Measurements from ENCODE around the gene PIP4K2B. TPM values are rescaled to one million over a fixed set of nuclear protein-coding genes. Genes with fewer than 3 reads are reported as not detected.

The PIP4K2B gene
- total and polyA plus RNA-seq, 2 of the 8 experiments (the other 6 are each of a cell fraction or from before 2014, with no cell fraction given), result 21.5 to 57.8 TPM

DNA sequence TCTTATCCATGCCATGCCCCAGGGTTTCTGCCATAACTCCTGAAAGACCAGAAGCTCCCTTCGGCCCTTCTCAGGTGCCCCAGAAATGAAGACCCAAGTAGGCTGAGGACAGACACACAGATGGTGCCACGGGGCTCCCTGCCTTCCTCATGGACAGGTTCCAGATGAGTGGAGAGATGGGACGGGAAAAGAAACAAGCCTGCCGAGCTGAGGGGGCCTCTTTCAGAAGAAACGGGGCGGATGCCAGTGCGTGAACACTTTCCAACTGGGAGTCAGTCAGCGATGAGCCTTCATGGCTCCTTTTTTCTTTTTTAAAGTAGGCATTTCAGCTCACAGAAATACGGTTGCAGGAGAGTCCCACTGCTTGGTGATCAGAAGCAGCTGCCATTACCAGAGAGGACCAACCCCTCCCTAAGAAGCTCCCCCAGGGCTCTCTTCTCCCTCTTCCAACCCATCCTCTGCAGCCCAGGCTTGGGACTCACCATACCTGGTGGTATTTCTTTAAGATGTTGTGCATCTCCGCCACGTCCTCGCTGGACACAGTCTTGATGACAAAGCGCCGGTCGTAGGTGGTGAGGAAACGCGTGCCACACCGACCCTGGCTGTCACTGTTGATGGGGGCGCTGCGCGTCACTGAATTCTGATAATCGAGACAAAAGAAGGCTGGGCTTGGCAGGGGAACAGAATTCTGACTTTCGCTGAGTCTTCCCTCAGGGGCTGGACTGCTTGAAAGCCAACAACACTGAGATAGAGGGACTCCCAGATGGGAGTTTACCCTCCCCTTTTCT is 19.2 kb downstream of the PIP4K2B start:
- Histone ChIP-seq H3K27ac (ENCODE audit: low read depth, low read length) (no peak overlapping the region), H2AFZ (ENCODE audit: low read length) (no peak overlapping the region), H2BK20ac (ENCODE audit: low read length) (no peak overlapping the region), H2AK5ac (ENCODE audit: low read depth, low read length) (no peak overlapping the region), H3K23ac (ENCODE audit: insufficient read length) (no peak overlapping the region), H3K23me2 (ENCODE audit: low read depth, low read length) (no peaks in the 10 kb centered on the region), H3K9ac (replicated peaks in 1 of 4; ENCODE audit: extremely low read depth in 1 of 4, low read depth in 3 of 4, low read length in 3 of 4) (no peak overlapping the region), H3K79me2 (ENCODE audit: control insufficient read depth in 1 of 2, insufficient read depth in 2 of 2, low read length in 2 of 2) (no peaks in the 10 kb centered on the region), H4K5ac (ENCODE audit: insufficient read length, low read depth, low read length) (no peak overlapping the region), H3K4ac (replicated peaks; ENCODE audit: insufficient read length, low read depth, low read length) (no peak overlapping the region), H4K91ac (replicated peaks; ENCODE audit: insufficient read length, low read length) (no peak overlapping the region), H3K9me3 (ENCODE audit: insufficient read depth in 2 of 2, low read depth in 1 of 2, low read length in 1 of 2) (no peaks in the 10 kb centered on the region), H2BK120ac (replicated peaks; ENCODE audit: low read depth, low read length) (no peak overlapping the region), H3K56ac (replicated peaks; ENCODE audit: insufficient read length, low read depth, low read length) (no peak overlapping the region), H2BK5ac (ENCODE audit: low read depth, low read length) (no peak overlapping the region), H3K4me1 (replicated peaks in 1 of 4; ENCODE audit: control insufficient read depth in 3 of 4, insufficient read depth in 4 of 4, low read length in 3 of 4) (no peaks in the 10 kb centered on the region), H4K20me1 (replicated peaks in 1 of 2; ENCODE audit: control insufficient read depth in 1 of 2, insufficient read depth in 2 of 2, low read length in 2 of 2) (peaks cover 0 to 6% of the 10 kb centered on the region in 2 experiments), H3K4me2 (ENCODE audit: insufficient read depth in 1 of 2, low read depth in 2 of 2, low read length in 2 of 2) (no peak overlapping the region), H3K36me3 (ENCODE audit: control insufficient read depth in 2 of 4, insufficient read depth in 4 of 4, low read length in 3 of 4) (peaks cover 23 to 83% (median 65%) of the 10 kb centered on the region in 4 experiments), H2BK12ac (ENCODE audit: low read depth, low read length) (no peak overlapping the region), H3K18ac (ENCODE audit: extremely low read depth, low read length) (no peak overlapping the region), H3K79me1 (ENCODE audit: low read depth, low read length) (no peaks in the 10 kb centered on the region; the same call in 1 of the 2 replicates), H4K8ac (ENCODE audit: extremely low read depth, insufficient read depth, low read length) (no peak overlapping the region), H3K14ac (ENCODE audit: insufficient read length) (no peak overlapping the region), H3K27me3 (replicated peaks in 1 of 4; ENCODE audit: control insufficient read depth in 3 of 4, extremely low read depth in 1 of 4, insufficient read depth in 3 of 4, low read length in 3 of 4) (no peaks in the 10 kb centered on the region), H2BK15ac (ENCODE audit: low read length) (no peak overlapping the region), H3K4me3 (ENCODE audit: extremely low read depth in 1 of 4, insufficient read depth in 2 of 4, low read depth in 3 of 4, low read length in 4 of 4) (no peak overlapping the region)
- FAIRE-seq, result no peak
- WGBS, 2 experiments (ENCODE audit: extremely low coverage in 1 of 2, insufficient coverage in 1 of 2, insufficient read length in 1 of 2, insufficient replicate concordance in 2 of 2, low coverage in 1 of 2, low lambda C conversion rate in 2 of 2, missing lambda C conversion rate in 1 of 2), result 95% methylated on average over 20 of the region's 23 CpGs; no CpG with 5 or more reads in 1 of the 2 experiments
- POLR2A ChIA-PET (ENCODE audit: partially characterized antibody), result interaction anchor here (1.2 to 1.7 kb wide), 6 partner anchors 10 to 74 kb away, joined by 4 to 8 read pairs (median 4); partner anchors contain the start of gene PIP4K2B
- TF ChIP-seq RNF2 (IDR thresholded peaks at IDR 0.05; ENCODE audit: borderline replicate concordance, low read depth, low read length, missing control alignments, poor library complexity, severe bottlenecking), result no peak
- no peak for TF ChIP-seq TEAD4 (IDR thresholded peaks at IDR 0.05; ENCODE audit: low read depth, low read length)
- TF ChIP-seq CTBP2 (IDR thresholded peaks at IDR 0.05; ENCODE audit: borderline replicate concordance, insufficient read depth, insufficient read length, low read length), result no peak
- TF ChIP-seq TAF1 (IDR thresholded peaks at IDR 0.05; ENCODE audit: low read depth, low read length), result no peak
- no peak for TF ChIP-seq NRF1 (IDR thresholded peaks at IDR 0.05; ENCODE audit: low read depth, low read length)
- no peak for TF ChIP-seq ZNF274 (IDR thresholded peaks at IDR 0.05; ENCODE audit: borderline replicate concordance, extremely low read depth, low read length)
- no peak for TF ChIP-seq POLR2A (IDR thresholded peaks at IDR 0.05; ENCODE audit: control extremely low read depth in 1 of 2, low read depth in 2 of 2, low read length in 2 of 2)
- TF ChIP-seq JUND (IDR thresholded peaks at IDR 0.05; ENCODE audit: low read length), result no peak
- CTCF ChIA-PET (ENCODE audit: partially characterized antibody), result interaction anchor here (1.3 to 1.7 kb wide), 3 partner anchors 9 to 18 kb away, joined by 3 to 8 read pairs (median 6); no protein-coding TSS in a partner anchor
- DNase-seq (ENCODE audit: low read depth in 1 of 2, low spot score in 2 of 2), result no peak

Data from H1 (cell line).